ENCODE measurements around the gene MAPK1IP1L.

Gene MAPK1IP1L

DNA sequence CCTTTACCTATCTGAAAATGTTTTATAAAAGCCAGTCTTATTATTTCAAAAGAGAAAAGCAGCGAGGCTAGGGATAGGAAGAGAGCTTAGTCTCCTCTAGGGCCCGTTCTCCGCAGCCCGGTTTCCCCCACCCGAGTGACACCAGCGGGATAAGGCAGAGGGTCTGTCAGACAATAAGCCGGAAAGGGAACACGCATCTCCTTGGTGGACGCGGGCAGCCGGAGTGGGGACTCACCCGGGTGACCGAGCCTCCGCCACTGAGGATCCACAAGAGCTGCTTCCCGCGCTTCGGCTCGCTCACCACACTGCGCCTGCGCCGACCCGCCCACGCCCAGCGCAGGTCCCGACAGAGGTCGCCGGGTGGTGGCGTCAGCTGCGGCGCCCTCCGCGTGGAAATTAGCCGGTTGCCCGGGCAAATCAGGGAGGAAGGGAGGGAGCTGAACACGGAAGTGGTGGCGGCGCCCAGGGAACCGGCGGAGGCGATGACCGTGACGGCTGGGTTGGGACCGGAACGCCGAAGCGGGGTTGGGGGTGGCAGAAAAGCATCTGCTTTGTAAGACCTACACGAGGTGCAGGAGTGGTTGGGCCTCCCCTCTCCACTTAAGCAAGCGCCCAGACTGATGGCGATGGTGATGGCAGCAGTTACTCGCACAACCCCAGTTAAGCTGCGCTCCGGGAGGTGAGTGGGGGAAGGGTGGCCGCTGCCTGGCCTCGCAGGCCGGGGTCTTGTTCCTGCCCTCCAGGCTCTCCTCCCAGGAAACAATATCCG lies 24.5 kb upstream of the MAPK1IP1L start, which contains the start of the genes SOCS4 and WDHD1 (continued):
- TF ChIP-seq, protein P1, sequence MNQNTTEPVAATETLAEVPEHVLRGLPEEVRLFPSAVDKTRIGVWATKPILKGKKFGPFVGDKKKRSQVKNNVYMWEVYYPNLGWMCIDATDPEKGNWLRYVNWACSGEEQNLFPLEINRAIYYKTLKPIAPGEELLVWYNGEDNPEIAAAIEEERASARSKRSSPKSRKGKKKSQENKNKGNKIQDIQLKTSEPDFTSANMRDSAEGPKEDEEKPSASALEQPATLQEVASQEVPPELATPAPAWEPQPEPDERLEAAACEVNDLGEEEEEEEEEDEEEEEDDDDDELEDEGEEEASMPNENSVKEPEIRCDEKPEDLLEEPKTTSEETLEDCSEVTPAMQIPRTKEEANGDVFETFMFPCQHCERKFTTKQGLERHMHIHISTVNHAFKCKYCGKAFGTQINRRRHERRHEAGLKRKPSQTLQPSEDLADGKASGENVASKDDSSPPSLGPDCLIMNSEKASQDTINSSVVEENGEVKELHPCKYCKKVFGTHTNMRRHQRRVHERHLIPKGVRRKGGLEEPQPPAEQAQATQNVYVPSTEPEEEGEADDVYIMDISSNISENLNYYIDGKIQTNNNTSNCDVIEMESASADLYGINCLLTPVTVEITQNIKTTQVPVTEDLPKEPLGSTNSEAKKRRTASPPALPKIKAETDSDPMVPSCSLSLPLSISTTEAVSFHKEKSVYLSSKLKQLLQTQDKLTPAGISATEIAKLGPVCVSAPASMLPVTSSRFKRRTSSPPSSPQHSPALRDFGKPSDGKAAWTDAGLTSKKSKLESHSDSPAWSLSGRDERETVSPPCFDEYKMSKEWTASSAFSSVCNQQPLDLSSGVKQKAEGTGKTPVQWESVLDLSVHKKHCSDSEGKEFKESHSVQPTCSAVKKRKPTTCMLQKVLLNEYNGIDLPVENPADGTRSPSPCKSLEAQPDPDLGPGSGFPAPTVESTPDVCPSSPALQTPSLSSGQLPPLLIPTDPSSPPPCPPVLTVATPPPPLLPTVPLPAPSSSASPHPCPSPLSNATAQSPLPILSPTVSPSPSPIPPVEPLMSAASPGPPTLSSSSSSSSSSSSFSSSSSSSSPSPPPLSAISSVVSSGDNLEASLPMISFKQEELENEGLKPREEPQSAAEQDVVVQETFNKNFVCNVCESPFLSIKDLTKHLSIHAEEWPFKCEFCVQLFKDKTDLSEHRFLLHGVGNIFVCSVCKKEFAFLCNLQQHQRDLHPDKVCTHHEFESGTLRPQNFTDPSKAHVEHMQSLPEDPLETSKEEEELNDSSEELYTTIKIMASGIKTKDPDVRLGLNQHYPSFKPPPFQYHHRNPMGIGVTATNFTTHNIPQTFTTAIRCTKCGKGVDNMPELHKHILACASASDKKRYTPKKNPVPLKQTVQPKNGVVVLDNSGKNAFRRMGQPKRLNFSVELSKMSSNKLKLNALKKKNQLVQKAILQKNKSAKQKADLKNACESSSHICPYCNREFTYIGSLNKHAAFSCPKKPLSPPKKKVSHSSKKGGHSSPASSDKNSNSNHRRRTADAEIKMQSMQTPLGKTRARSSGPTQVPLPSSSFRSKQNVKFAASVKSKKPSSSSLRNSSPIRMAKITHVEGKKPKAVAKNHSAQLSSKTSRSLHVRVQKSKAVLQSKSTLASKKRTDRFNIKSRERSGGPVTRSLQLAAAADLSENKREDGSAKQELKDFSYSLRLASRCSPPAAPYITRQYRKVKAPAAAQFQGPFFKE (tag by site-specific recombination; IDR thresholded peaks at IDR 0.05; ENCODE audit: borderline replicate concordance), result no peak
- TF ChIP-seq, protein P2, sequence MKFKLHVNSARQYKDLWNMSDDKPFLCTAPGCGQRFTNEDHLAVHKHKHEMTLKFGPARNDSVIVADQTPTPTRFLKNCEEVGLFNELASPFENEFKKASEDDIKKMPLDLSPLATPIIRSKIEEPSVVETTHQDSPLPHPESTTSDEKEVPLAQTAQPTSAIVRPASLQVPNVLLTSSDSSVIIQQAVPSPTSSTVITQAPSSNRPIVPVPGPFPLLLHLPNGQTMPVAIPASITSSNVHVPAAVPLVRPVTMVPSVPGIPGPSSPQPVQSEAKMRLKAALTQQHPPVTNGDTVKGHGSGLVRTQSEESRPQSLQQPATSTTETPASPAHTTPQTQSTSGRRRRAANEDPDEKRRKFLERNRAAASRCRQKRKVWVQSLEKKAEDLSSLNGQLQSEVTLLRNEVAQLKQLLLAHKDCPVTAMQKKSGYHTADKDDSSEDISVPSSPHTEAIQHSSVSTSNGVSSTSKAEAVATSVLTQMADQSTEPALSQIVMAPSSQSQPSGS (tag by site-specific recombination; IDR thresholded peaks at IDR 0.05; ENCODE audit: low read depth), result no peak
- peak; percentile 38; the same call in 1 of the 2 replicates for TF ChIP-seq ZFP69B (tag by site-specific recombination; IDR thresholded peaks at IDR 0.05)
- no peak for TF ChIP-seq ZSCAN23 (tag by site-specific recombination; IDR thresholded peaks at IDR 0.05)
- TF ChIP-seq ZFP37 (tag by site-specific recombination; IDR thresholded peaks at IDR 0.05), result peak; percentile 25; the same call in 1 of the 2 replicates
- peak; percentile 77 for TF ChIP-seq ZNF366 (tag by site-specific recombination; conservative IDR thresholded peaks at IDR 0.05)
- peak; percentile 71; the same call in 1 of the 2 replicates for TF ChIP-seq KLF1 (tag by site-specific recombination; IDR thresholded peaks at IDR 0.05)
- TF ChIP-seq, protein P3, sequence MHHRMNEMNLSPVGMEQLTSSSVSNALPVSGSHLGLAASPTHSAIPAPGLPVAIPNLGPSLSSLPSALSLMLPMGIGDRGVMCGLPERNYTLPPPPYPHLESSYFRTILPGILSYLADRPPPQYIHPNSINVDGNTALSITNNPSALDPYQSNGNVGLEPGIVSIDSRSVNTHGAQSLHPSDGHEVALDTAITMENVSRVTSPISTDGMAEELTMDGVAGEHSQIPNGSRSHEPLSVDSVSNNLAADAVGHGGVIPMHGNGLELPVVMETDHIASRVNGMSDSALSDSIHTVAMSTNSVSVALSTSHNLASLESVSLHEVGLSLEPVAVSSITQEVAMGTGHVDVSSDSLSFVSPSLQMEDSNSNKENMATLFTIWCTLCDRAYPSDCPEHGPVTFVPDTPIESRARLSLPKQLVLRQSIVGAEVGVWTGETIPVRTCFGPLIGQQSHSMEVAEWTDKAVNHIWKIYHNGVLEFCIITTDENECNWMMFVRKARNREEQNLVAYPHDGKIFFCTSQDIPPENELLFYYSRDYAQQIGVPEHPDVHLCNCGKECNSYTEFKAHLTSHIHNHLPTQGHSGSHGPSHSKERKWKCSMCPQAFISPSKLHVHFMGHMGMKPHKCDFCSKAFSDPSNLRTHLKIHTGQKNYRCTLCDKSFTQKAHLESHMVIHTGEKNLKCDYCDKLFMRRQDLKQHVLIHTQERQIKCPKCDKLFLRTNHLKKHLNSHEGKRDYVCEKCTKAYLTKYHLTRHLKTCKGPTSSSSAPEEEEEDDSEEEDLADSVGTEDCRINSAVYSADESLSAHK (tag by site-specific recombination; IDR thresholded peaks at IDR 0.05), result 0 out of 2 replicates have a peak, but pooled peaks have one; percentile 40
- peak; percentile 60; the same call in 1 of the 2 replicates for TF ChIP-seq REPIN1 (tag by site-specific recombination; IDR thresholded peaks at IDR 0.05; ENCODE audit: low read depth)
- TF ChIP-seq ZNF175 (tag by site-specific recombination; IDR thresholded peaks at IDR 0.05), result no peak
- peak; percentile 75 for TF ChIP-seq ZNF341 (tag by site-specific recombination; IDR thresholded peaks at IDR 0.05; ENCODE audit: low read depth)
- TF ChIP-seq YY1 (tag by site-specific recombination; IDR thresholded peaks at IDR 0.05), result peak; percentile 80; the same call in 1 of the 2 replicates
- TF ChIP-seq ZNF776 (tag by site-specific recombination; IDR thresholded peaks at IDR 0.05; ENCODE audit: borderline replicate concordance), result no peak
- no peak for TF ChIP-seq ZNF626 (tag by site-specific recombination; IDR thresholded peaks at IDR 0.05)
- peak; percentile 64; the same call in 1 of the 2 replicates for TF ChIP-seq ZNF76 (tag by site-specific recombination; IDR thresholded peaks at IDR 0.05; ENCODE audit: borderline replicate concordance, low read depth)

DNA sequence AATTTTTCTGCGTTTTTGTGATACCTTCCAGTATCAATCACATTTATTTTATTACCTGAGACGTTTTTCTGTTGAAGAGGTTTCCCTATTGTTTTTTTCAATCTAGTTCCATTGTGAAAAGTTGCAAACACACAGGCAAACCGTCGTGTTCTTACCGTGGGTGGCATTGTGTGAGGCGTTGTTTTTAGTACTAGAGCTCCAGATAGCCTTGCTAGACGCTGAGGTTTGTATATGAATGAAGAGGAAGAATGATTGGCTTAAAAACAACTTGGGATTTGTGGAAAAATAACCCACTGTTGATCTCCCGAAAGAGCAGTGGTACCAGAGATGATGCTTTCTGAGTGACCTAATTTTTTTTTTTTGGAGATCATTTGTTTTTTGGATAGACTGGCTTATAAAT lies 23.4 kb upstream of the MAPK1IP1L start:
- H3K4me1 ChIP-seq (ENCODE audit: control insufficient read depth, insufficient read depth, low read length), result peaks cover 25% of the 10 kb centered on the region
- H3K9me3 ChIP-seq (ENCODE audit: control insufficient read depth, insufficient read depth, low read depth, low read length), result no peaks in the 10 kb centered on the region
- ChIA-PET CTCF (interaction anchor here (0.8 kb wide), 1 partner anchor 23 kb away, joined by 3 read pairs; no protein-coding TSS in a partner anchor), POLR2A (interaction anchor here (3.6 kb wide), 1 partner anchor 24 kb away, joined by 47 read pairs; the partner anchor contains the start of gene MAPK1IP1L)
- H3K36me3 ChIP-seq (ENCODE audit: control insufficient read depth in 2 of 2, insufficient read depth in 1 of 2, low read length in 2 of 2), result peaks cover 10 to 19% of the 10 kb centered on the region in 2 experiments
- H3K4me3 ChIP-seq (ENCODE audit: low read depth, low read length), result peak overlapping the region; percentile 99
- peak overlapping the region; percentile 89 for H3K27ac ChIP-seq (ENCODE audit: extremely low read depth, low read depth, low read length)
- TF ChIP-seq ZNF19 (tag by site-specific recombination; IDR thresholded peaks at IDR 0.05; ENCODE audit: low read depth) (no peak), ZSCAN30 (tag by site-specific recombination; IDR thresholded peaks at IDR 0.05) (no peak), ZNF391 (tag by site-specific recombination; IDR thresholded peaks at IDR 0.05; ENCODE audit: borderline replicate concordance, low read depth) (no peak), ZNF623 (tag by site-specific recombination; IDR thresholded peaks at IDR 0.05) (no peak)
- TF ChIP-seq, protein P4, sequence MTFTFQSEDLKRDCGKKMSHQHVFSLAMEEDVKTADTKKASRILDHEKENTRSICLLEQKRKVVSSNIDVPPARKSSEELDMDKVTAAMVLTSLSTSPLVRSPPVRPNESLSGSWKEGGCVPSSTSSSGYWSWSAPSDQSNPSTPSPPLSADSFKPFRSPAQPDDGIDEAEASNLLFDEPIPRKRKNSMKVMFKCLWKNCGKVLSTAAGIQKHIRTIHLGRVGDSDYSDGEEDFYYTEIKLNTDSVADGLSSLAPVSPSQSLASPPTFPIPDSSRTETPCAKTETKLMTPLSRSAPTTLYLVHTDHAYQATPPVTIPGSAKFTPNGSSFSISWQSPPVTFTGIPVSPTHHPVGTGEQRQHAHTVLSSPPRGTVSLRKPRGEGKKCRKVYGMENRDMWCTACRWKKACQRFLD (tag by site-specific recombination; IDR thresholded peaks at IDR 0.05), result no peak
- TF ChIP-seq, protein P5, sequence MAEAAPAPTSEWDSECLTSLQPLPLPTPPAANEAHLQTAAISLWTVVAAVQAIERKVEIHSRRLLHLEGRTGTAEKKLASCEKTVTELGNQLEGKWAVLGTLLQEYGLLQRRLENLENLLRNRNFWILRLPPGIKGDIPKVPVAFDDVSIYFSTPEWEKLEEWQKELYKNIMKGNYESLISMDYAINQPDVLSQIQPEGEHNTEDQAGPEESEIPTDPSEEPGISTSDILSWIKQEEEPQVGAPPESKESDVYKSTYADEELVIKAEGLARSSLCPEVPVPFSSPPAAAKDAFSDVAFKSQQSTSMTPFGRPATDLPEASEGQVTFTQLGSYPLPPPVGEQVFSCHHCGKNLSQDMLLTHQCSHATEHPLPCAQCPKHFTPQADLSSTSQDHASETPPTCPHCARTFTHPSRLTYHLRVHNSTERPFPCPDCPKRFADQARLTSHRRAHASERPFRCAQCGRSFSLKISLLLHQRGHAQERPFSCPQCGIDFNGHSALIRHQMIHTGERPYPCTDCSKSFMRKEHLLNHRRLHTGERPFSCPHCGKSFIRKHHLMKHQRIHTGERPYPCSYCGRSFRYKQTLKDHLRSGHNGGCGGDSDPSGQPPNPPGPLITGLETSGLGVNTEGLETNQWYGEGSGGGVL (tag by site-specific recombination; IDR thresholded peaks at IDR 0.05), result no peak
